ENCODE results near the gene RPS4Y1.

The RPS4Y1 gene

DNA sequence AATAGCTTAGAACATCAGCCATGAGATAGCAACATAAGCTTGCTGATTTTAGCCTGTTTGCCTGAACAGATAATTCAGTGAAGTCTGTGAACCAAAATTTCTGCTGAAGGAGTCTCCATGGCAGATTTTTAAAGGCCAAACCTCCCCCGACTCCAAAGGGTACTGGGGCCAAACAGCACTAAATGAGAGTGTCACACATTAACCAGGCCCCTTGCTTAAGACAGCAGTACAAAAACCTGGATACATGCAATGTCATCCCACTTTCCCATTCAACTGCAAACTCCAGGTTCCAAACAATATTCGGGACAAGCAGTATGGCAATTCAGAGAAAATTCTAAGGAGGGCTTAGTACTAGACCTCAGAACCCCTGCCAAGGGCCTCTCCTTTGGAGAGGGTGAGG lies 4.3 kb upstream of the RPS4Y1 start:
- Histone ChIP-seq H2BK15ac (ENCODE audit: low read depth, poor library complexity, severe bottlenecking) (no peak overlapping the region), H3K36me3 (ENCODE audit: control insufficient read depth in 1 of 2, insufficient read depth in 2 of 2, low read depth in 1 of 2, low read length in 2 of 2) (no peaks in the 10 kb centered on the region), H3K79me1 (replicated peaks; ENCODE audit: low read length, poor library complexity, severe bottlenecking) (no peaks in the 10 kb centered on the region), H3K9ac (ENCODE audit: low read length) (no peak overlapping the region), H3K9me3 (ENCODE audit: control insufficient read depth, low read length) (no peaks in the 10 kb centered on the region), H2AFZ (ENCODE audit: low read depth, low read length) (no peak overlapping the region), H3K4me2 (ENCODE audit: low read length, poor library complexity, severe bottlenecking) (no peak overlapping the region), H3K18ac (ENCODE audit: low read depth in 1 of 2, low read length in 2 of 2) (no peak overlapping the region), H3K4ac (ENCODE audit: low read depth in 1 of 2, low read length in 2 of 2) (no peak overlapping the region), H3K27ac (ENCODE audit: low read length, poor library complexity, severe bottlenecking) (no peak overlapping the region), H2AK5ac (ENCODE audit: low read length, severe bottlenecking) (no peak overlapping the region), H3K14ac (ENCODE audit: low read length in 2 of 2) (no peak overlapping the region), H4K91ac (ENCODE audit: low read length) (no peak overlapping the region), H3K4me1 (ENCODE audit: control insufficient read depth, insufficient read depth, low read depth, low read length) (no peaks in the 10 kb centered on the region), H4K8ac (ENCODE audit: low read length) (no peak overlapping the region), H2BK12ac (ENCODE audit: low read length in 2 of 2) (no peak overlapping the region), H3K4me3 (ENCODE audit: insufficient read depth in 1 of 2, low read depth in 1 of 2, low read length in 2 of 2) (no peak overlapping the region), H2BK5ac (ENCODE audit: low read depth, low read length, poor library complexity, severe bottlenecking) (no peak overlapping the region), H3K23ac (ENCODE audit: low read length in 2 of 2) (no peak overlapping the region), H2BK120ac (ENCODE audit: low read depth, low read length) (no peak overlapping the region), H3K27me3 (ENCODE audit: control insufficient read depth in 1 of 2, insufficient read depth in 1 of 2, low read length in 2 of 2) (no peaks in the 10 kb centered on the region)
- WGBS = 63% methylated on average over 1 of the region's 2 CpGs
- DNase-seq = no peak

DNA sequence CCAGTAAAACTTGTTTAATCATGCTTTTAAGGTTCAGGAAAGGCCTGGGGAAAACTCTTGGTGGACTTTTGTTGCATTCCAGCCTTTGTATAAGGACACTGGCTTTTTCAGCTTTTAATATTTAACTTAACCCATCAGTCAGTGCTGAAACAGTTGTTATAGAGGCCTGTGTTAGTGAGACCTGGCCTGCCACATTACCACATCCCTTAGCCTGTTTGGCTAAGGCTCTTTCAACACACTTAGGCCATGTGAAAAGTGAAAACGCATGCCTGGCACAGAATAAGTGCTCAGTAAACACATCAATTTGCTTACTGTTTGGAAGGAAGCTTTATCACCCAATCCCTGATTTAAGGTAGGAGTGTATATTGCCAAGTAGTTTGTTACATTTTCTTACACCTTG lies 3.5 kb upstream of the RPS4Y1 start:
- no peak overlapping the region for H2AK5ac ChIP-seq (ENCODE audit: low read length, severe bottlenecking)
- no peaks in the 10 kb centered on the region for H3K4me1 ChIP-seq (ENCODE audit: control insufficient read depth, insufficient read depth, low read depth, low read length)
- H3K14ac ChIP-seq (ENCODE audit: low read length in 2 of 2) = no peak overlapping the region
- H2BK5ac ChIP-seq (ENCODE audit: low read depth, low read length, poor library complexity, severe bottlenecking) = no peak overlapping the region
- H3K27me3 ChIP-seq (ENCODE audit: control insufficient read depth in 1 of 2, insufficient read depth in 1 of 2, low read length in 2 of 2) = no peaks in the 10 kb centered on the region
- H3K79me1 ChIP-seq (replicated peaks; ENCODE audit: low read length, poor library complexity, severe bottlenecking) = no peaks in the 10 kb centered on the region
- no peaks in the 10 kb centered on the region for H3K36me3 ChIP-seq (ENCODE audit: control insufficient read depth in 1 of 2, insufficient read depth in 2 of 2, low read depth in 1 of 2, low read length in 2 of 2)
- no peak overlapping the region for H2AFZ ChIP-seq (ENCODE audit: low read depth, low read length)
- no peak for DNase-seq
- H3K9me3 ChIP-seq (ENCODE audit: control insufficient read depth, low read length) = no peaks in the 10 kb centered on the region
- no peak overlapping the region for H3K4ac ChIP-seq (ENCODE audit: low read depth in 1 of 2, low read length in 2 of 2)
- H4K8ac ChIP-seq (ENCODE audit: low read length) = no peak overlapping the region
- H3K9ac ChIP-seq (ENCODE audit: low read length) = no peak overlapping the region
- H3K23ac ChIP-seq (ENCODE audit: low read length in 2 of 2) = no peak overlapping the region
- H3K27ac ChIP-seq (ENCODE audit: low read length, poor library complexity, severe bottlenecking) = no peak overlapping the region
- no peak overlapping the region for H2BK12ac ChIP-seq (ENCODE audit: low read length in 2 of 2)
- H3K4me3 ChIP-seq (ENCODE audit: insufficient read depth in 1 of 2, low read depth in 1 of 2, low read length in 2 of 2) = no peak overlapping the region
- no peak overlapping the region for H3K4me2 ChIP-seq (ENCODE audit: low read length, poor library complexity, severe bottlenecking)
- H2BK120ac ChIP-seq (ENCODE audit: low read depth, low read length) = no peak overlapping the region
- H4K91ac ChIP-seq (ENCODE audit: low read length) = no peak overlapping the region
- H2BK15ac ChIP-seq (ENCODE audit: low read depth, poor library complexity, severe bottlenecking) = no peak overlapping the region
- H3K18ac ChIP-seq (ENCODE audit: low read depth in 1 of 2, low read length in 2 of 2) = no peak overlapping the region
- no CpG with 5 or more reads among the region's 1 CpG for WGBS

DNA sequence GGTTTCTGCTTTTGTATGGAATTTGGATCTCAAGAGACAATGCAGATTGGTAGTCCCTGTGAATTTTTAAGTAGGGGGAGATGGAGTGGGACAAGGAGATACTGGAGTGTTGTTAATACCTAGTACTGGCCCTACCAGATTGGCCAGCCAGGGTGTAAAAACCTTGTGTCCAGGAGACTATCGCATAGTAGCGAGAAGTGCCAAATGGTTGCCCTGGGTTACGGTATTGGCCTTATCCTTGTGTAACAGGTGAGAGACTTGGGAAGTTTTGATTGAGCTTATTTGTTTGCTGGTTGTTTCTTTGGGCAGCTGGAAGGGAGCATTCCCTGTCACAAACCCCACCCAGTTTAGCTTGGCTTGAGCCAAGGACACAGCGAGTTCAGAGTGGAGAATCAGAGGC lies 5.4 kb downstream of the RPS4Y1 start:
- no peak overlapping the region for H2BK12ac ChIP-seq (ENCODE audit: low read length in 2 of 2)
- peaks cover 0 to 25% of the 10 kb centered on the region in 2 experiments for H3K36me3 ChIP-seq (ENCODE audit: control insufficient read depth in 1 of 2, insufficient read depth in 2 of 2, low read depth in 1 of 2, low read length in 2 of 2)
- H2BK5ac ChIP-seq (ENCODE audit: low read depth, low read length, poor library complexity, severe bottlenecking) = no peak overlapping the region
- no peak overlapping the region for H3K4me2 ChIP-seq (ENCODE audit: low read length, poor library complexity, severe bottlenecking)
- no peak overlapping the region for H2BK15ac ChIP-seq (ENCODE audit: low read depth, poor library complexity, severe bottlenecking)
- H3K9ac ChIP-seq (ENCODE audit: low read length) = no peak overlapping the region
- no peak overlapping the region for H4K8ac ChIP-seq (ENCODE audit: low read length)
- H3K18ac ChIP-seq (ENCODE audit: low read depth in 1 of 2, low read length in 2 of 2) = no peak overlapping the region
- H3K27ac ChIP-seq (ENCODE audit: low read length, poor library complexity, severe bottlenecking) = no peak overlapping the region
- H3K23ac ChIP-seq (ENCODE audit: low read length in 2 of 2) = no peak overlapping the region
- no peak overlapping the region for H3K14ac ChIP-seq (ENCODE audit: low read length in 2 of 2)
- no peak for DNase-seq
- no peaks in the 10 kb centered on the region for H3K9me3 ChIP-seq (ENCODE audit: control insufficient read depth, low read length)
- no peaks in the 10 kb centered on the region for H3K79me1 ChIP-seq (replicated peaks; ENCODE audit: low read length, poor library complexity, severe bottlenecking)
- H2AFZ ChIP-seq (ENCODE audit: low read depth, low read length) = no peak overlapping the region
- WGBS = 100% methylated on average over 3 of the region's 4 CpGs
- H3K4me1 ChIP-seq (ENCODE audit: control insufficient read depth, insufficient read depth, low read depth, low read length) = no peaks in the 10 kb centered on the region
- H3K27me3 ChIP-seq (ENCODE audit: control insufficient read depth in 1 of 2, insufficient read depth in 1 of 2, low read length in 2 of 2) = no peaks in the 10 kb centered on the region
- no peak overlapping the region for H4K91ac ChIP-seq (ENCODE audit: low read length)
- no peak overlapping the region for H2AK5ac ChIP-seq (ENCODE audit: low read length, severe bottlenecking)
- H2BK120ac ChIP-seq (ENCODE audit: low read depth, low read length) = no peak overlapping the region
- H3K4ac ChIP-seq (ENCODE audit: low read depth in 1 of 2, low read length in 2 of 2) = no peak overlapping the region
- no peak overlapping the region for H3K4me3 ChIP-seq (ENCODE audit: insufficient read depth in 1 of 2, low read depth in 1 of 2, low read length in 2 of 2)

DNA sequence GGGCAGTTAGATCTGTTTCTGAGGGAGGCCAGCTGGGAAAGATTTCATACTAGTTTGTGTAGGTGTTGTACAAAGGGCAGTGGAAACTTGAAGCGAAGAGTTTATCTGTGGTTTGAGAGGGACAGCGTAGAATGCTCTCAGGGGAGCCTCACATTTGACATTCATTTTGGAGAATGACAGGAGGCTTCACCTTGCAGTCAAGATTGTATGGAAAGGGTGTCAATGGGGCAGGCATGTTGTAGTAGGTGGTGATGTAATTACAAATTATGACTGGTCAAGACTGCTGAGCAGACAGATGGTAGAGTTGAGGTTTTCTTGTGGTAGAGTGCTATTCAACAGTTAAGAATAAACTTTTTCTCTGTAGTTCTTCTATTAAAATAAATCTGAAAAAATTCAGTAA lies 7.0 kb downstream of the RPS4Y1 start:
- Histone ChIP-seq H2BK15ac (ENCODE audit: low read depth, poor library complexity, severe bottlenecking) (no peak overlapping the region), H4K8ac (ENCODE audit: low read length) (no peak overlapping the region), H4K91ac (ENCODE audit: low read length) (no peak overlapping the region), H2AK5ac (ENCODE audit: low read length, severe bottlenecking) (no peak overlapping the region), H2BK12ac (ENCODE audit: low read length in 2 of 2) (no peak overlapping the region), H3K79me1 (replicated peaks; ENCODE audit: low read length, poor library complexity, severe bottlenecking) (no peaks in the 10 kb centered on the region), H3K27ac (ENCODE audit: low read length, poor library complexity, severe bottlenecking) (no peak overlapping the region), H2BK5ac (ENCODE audit: low read depth, low read length, poor library complexity, severe bottlenecking) (no peak overlapping the region), H3K4me1 (ENCODE audit: control insufficient read depth, insufficient read depth, low read depth, low read length) (no peaks in the 10 kb centered on the region), H3K4me3 (ENCODE audit: insufficient read depth in 1 of 2, low read depth in 1 of 2, low read length in 2 of 2) (no peak overlapping the region), H2AFZ (ENCODE audit: low read depth, low read length) (no peak overlapping the region), H3K23ac (ENCODE audit: low read length in 2 of 2) (no peak overlapping the region), H3K27me3 (ENCODE audit: control insufficient read depth in 1 of 2, insufficient read depth in 1 of 2, low read length in 2 of 2) (no peaks in the 10 kb centered on the region), H3K18ac (ENCODE audit: low read depth in 1 of 2, low read length in 2 of 2) (no peak overlapping the region), H3K9me3 (ENCODE audit: control insufficient read depth, low read length) (no peaks in the 10 kb centered on the region), H3K14ac (ENCODE audit: low read length in 2 of 2) (no peak overlapping the region), H3K36me3 (ENCODE audit: control insufficient read depth in 1 of 2, insufficient read depth in 2 of 2, low read depth in 1 of 2, low read length in 2 of 2) (peaks cover 0 to 24% of the 10 kb centered on the region in 2 experiments), H3K4ac (ENCODE audit: low read depth in 1 of 2, low read length in 2 of 2) (no peak overlapping the region), H3K4me2 (ENCODE audit: low read length, poor library complexity, severe bottlenecking) (no peak overlapping the region), H3K9ac (ENCODE audit: low read length) (no peak overlapping the region), H2BK120ac (ENCODE audit: low read depth, low read length) (no peak overlapping the region)
- 100% methylated on average over 2 of the region's 2 CpGs for WGBS
- DNase-seq = no peak
